Dermis microvascular lymphatic vessel endothelial cell (primary cell): ENCODE results near the gene MRS2. TPM values are rescaled to one million over a fixed set of nuclear protein-coding genes. Genes with fewer than 3 reads are reported as not detected.

Source experiments
- DNase-seq, 2 donors: peaks; one replicate each; pipeline versions ENCODE4 v3.0.0 to v3.0.0-alpha.2; 2010; ENCODE audit warnings: low read depth in 2 of 2
- total RNA-seq: library from RNA; depleted of rRNA; stranded (reverse); fragments of >200 nt; gene quantifications from 2 replicates; pipeline ENCODE4 v1.2.1, GENCODE V29; 2014

The MRS2 gene
- total RNA-seq, 1 donor from 2014 or later = 8.0 TPM

DNA sequence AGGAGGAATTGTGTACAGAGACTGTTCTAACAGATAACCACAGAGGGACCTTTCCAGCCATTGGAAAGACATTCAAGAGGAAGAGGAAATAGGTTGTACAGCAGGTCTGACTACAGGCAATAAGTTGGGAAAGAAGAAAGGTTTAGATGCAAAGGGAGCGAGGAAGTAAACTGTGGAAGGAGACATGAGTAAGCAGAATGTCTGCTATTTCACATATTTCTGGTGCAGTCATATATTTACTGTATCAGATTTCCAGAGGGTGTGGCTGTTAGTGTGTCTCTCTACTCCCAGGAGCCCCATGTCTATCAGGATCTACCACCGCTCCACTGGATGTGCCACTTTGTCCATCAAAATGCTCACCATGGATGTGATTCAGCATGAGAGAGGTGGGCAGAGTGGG lies 25.9 kb downstream of the MRS2 start:
- DNase-seq = no peak

DNA sequence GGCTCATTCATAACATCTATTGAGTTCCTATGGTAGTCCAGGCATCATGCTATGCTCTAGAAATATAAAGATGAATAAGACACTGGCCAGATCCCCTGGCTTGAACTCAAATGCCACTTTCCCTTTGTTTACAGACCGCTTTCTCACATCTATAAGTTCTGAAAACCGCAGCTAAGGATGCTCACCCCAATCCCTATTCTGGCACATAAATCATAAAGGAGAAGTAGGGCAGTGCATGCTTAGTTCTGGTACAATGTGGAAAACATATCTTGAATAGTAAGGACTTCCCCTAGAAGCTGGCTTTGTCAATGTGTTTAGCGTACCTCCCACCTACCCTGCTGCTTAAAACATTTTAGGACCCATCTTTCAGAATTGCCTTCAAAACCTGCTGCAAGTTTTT lies 26.4 kb downstream of the MRS2 start:
- no peak for DNase-seq

DNA sequence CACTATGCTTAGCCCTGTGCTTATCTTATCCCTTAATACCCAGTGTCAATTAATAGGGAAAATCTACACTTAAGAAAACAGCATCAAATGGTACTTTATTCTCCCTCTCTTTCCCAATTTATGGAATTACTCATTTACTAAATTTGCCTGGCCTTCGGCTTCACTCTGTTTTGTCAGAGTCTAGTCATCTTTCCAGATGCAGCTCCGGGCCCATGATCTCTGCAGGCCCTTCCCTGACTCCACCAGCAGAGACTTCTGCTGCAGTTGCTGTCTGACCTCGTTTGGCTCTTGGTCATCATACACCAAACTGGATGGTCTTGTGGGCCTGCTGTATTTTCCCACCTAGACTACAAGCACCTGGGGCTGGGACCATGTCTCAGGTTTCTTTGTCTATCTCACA lies 27.4 kb downstream of the MRS2 start:
- DNase-seq = no peak

DNA sequence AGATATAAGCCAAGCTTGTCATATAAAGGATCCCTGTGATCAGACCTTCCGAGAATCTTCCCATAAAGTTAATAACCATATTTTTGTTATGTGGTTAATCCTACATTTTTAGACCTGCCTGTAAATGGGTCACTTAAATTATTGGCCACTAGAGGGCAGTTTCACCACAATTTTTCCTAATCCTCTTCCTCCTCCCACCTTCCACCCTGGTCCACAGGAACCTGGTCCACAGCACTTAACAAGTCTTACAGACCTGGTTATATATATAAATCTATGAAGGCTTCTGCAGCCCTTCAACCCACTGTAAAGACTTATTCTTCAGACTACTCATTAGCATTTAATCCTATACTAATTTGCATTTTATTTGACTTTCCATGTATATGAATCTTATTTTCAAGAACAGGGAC lies 28.3 kb downstream of the MRS2 start:
- DNase-seq = peak; percentile 45 to 54

DNA sequence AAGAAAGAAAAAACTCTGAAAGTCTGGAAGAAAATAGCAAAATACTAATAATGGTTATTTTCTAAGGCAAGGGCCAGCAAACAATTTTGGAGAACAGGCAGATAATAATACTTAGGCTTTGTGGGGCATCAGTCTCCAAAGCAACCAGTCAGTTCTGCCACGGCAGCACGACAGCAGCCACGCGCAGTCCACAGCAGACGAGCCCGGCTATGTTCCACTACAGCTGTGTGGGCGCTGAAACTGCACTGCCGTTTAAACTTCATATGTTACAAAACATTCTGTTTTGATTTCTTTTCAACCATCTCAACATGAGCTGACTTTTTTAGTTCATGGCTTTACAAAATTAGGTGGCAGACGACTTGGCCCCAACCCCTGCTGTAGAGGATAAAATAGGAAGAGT lies 29.9 kb downstream of the MRS2 start:
- DNase-seq = no peak

DNA sequence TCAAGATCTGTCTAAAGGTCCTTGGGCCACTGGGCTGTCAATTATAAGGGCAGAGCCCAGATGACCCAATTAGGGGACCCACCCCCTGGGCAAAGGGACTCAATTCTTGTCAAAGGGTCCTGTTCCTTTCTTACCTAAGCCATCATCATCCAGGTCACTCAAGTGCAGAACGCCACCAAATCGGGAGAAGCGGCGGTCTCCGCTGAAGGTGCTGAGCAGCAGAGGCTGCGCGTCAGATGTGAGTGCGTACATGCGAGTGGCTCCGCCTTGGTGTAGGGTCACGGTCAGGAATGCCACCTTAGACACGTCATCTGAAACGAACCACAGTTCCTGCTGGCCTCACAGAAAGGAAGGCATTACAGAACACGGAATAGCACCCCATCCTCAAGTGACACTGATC lies 34.2 kb downstream of the MRS2 start:
- no peak for DNase-seq

DNA sequence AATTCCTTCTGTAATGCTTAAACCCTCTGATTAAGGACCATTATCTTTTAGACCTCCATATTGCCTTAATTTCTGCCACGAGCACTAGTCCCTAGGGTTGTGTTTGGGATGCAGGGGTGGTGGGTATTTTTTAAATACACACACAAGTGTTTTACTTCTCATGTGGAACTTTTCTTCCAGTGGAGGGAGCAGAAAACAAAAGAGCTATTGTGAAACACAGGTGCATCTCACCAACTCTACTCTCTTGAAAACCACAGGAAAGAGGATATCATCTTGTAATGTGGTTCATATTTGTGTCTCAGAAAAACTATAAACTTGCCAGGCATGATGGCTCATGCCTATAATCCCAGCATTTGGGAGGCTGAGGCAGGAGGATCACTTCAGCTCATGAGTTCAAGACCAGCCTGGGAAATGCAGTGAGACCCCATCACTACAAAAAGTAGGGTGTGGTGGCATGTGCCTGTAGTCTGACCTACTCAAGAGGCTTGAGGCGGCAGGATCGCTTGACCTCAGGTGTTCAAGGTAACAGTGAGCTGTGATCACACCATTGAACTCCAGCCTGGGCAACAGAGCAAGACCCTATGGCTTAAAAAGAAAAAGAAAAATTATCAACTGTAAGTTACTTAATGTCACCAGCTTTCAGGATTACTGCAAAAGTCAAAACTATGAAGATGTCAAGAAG lies 37.3 kb downstream of the MRS2 start:
- DNase-seq = no peak

DNA sequence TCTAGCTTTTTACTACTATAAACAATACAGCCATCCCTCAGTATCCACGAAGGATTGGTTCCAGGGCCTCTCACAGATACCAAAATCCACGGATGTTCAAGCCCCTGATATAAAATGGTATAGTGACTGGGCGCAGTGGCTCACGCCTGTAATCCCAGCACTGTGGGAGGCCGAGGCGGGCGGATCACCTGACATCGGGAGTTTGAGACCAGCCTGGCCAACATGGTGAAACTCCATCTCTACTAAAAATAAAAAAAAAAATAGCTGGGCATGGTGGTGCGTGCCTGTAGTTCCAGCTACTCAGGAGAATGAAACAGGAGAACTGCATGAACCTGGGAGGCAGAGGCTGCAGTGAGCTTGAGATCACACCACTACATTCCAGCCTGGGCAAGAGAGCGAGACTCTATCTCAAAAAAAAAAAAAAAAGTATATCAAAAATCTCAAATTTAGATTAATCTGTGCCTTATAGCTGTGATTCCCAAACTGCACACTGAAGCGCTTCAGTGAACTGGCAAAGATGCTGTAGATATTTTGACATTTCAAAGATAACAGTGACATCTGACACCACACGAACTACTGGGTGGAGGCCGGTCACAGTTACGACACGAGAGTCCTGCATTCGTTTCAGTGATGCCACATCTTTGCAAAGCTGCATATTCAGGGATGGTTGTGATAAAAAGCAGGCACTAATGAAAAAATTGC lies 38.3 kb downstream of the MRS2 start:
- no peak for DNase-seq

DNA sequence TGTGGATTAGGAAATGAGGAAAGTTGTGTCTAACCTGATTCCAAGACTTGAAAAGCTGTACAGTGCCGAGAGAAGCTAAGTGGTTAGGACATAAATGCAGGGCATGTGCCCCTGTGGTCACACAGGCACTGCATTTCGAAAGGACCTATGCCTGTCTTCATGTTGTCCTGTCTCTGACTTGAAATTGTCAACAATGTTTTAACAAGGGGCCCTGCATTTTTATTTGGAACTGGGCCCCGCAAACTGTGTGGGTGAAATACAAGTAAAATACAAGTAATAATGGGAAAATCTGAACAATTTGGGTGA lies 38.8 kb downstream of the MRS2 start:
- no peak for DNase-seq

DNA sequence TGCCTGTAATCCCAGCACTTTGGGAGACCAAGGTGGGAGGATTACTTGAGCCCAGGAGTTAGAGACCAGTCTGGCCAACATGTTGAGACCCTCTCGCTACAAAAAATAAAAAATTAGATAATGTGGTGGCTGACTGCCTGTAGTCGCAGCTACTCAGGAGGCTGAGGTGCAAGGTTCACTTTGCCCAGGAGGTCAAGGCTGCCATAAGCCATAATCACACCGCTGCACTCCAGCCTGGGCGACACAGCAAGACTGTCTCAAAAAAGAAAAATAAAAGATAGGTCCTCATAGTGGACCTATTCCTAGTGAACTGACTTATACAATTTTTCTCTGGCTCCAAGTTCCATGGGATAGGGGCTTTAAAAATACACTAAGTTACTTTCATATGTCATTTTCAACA lies 41.9 kb downstream of the MRS2 start:
- DNase-seq = no peak

DNA sequence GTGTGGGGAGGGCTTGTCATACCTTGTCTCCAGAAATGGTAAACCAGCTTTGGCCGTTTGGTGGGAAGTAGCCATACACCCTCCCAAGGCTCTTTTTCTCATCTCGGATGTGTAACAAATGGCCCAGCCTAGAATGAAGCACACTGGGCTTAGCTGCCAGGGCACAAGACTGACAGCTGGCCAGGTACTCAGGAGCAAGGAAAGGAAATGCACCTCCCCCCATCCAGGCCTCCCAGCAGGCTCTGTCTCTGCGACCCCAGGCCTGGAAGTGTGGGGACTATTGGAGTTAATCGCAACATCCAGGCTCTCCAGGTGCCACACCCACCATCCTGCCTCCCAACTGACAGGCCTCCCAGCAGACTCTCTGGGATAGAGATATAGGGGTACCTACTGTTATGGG lies 43.0 kb downstream of the MRS2 start:
- DNase-seq = no peak

DNA sequence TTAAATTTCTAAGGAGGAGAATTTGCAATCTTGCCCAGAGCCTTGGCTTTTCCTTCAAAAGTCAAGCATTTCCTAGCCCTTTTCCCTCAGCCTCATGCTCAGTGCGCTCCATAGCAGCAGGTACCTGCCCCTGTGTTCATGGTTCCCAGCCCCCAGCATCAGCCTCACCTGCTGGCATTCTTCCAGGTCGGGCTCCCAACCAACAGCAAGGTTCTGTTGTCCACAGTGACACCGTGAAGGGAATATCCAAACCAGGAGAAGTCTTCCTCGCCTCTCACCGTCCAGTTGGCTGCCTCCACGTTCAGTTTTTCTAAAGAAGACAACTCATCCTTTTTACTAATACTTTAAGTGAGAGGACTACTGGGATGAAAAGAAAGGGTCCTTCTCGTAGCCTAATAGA lies 43.9 kb downstream of the MRS2 start:
- no peak for DNase-seq

DNA sequence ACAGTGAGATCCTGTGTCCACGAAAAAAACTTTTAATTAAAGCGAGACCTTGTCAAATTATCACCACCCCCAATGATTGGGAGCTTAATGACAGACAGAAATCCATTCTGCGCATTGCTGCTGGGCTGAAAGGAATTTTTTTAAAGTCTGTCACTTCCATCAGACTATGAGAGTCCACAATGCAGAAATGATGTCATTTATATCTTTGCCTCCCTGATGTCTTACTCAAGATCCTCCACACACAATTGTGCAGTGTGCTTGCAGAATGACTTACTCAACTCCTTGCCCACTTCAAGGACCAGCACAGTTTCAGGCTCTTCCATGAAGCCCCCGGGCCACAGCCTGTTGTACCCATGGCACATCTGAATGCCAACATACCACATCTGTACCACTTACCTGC lies 45.7 kb downstream of the MRS2 start:
- DNase-seq = no peak

DNA sequence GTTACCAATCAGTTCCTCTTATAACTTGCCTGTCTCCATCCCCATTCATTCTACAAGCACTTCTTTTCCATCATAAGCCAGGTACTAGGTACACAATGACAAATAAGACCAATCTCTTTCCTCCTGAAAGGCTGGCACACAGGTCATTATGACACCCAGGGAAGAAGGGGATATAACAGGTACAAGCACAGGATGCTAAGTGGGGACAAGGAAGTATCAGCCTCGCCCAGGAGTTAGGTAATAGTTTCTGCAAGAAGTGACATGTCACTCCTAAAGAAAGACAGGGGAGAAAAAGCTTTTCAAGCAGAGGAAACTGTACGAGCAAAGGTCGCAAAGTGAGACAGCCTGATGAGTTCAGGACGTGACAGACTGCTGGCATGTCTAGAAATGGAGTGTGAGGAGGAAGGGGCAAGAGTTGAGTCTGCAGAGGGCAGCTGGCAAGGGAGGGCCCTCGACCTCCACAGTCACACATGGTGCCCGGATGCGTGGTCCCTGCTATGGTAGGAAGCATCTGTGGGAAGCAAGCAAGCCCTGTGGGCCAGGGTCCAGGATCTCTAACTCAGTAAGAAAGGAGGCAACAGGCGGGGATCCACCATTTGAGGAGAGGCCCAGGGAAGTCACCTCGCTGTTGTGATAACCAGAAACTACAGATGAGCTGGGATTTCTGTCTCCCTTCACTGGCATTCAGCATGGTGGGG lies 46.2 kb downstream of the MRS2 start:
- peak in 1 of 2 donors; percentile 7 for DNase-seq

DNA sequence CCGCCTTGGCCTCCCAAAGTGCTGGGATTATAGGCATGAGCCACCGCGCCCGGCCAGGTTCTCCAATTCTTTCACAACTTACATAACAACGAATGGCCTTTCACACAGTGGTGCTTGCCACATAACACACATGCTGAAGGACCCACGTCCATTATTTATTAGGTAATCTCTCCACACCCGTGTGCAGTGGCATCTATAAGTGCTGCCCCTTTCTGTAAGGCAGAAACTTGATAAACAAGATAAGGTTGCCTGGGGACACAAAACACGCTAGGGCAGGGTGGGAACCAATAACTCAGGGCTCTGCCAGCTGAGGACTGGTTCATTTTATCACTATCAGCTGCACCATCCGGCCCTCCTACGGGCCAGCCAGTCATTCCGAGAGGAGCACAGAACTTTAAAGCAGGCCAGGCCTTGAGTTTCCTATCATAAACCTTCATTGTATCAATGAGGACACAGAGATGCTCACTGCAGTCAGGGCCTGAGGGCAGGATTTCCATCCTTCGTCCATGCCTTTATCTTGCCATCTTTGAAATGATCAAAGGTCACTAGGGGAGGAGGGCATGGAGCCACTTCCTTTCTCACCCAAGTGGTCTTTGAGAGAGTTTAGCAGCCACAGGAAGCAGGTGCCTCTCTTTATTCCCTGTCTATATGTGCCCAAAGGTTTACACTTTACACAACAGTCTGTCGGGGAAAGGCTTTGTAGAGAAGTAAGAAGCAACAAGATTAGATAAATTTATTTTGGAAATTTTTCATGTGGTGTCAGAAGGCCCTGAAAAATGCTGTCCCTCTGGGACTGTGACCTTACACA lies 49.0 kb downstream of the MRS2 start:
- DNase-seq = no peak

DNA sequence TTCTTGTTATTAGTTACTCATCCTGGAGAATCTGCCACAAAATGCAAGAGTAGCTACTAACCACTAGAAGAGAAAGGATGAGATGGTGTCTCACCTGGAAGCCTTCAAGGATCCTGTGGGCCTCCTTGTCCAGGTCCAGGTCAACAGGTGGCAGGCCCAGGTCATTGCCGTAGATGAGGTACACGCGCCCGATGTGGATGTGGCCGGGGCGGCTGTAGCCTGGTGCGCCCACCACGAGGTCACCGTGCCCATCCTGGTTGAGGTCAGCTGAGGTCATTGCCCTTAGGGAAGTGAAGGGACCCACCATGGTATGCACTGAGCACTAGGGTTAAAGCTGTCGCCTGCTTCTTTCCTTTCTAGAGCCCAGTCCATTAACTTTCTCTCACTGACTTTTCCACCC lies 51.2 kb downstream of the MRS2 start:
- DNase-seq = no peak

DNA sequence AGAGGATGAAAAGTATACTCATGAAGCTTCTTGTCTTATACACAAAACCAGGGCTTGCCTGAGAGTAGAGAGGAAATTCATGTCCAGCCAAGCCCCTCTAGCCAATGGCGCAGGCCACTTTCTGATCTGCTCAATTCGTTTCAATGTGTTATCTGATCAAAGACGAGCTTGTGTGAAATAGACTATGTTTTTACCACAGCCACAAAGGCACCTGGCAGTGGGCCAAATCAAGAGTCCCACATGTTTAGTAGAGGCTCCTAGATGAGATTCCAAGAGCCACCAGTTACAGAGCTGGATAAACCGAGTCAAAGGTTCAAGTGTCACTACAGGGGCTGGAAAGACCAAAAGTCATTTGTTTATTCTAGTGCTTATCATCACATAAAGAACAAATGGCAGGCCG lies 51.7 kb downstream of the MRS2 start:
- DNase-seq = no peak

DNA sequence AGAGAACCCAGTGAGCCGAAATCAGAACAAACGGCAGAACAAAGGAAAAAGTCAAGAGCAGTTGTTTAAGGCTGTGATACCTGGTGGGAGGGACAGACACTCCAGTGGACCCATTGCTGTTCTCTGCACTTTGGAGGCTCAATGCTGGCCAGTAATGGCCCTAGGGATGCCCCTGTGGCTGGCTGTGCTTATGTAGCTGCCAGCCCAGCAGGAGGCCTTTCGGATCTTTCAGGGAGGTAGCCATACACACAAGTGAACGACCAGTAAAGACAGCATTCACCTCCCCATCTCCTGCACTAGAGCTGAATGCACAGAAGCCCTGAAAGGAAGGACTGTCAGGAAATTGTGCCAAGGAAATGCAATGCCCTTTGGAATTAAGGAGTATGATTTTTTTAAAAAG lies 52.3 kb downstream of the MRS2 start:
- DNase-seq = no peak

DNA sequence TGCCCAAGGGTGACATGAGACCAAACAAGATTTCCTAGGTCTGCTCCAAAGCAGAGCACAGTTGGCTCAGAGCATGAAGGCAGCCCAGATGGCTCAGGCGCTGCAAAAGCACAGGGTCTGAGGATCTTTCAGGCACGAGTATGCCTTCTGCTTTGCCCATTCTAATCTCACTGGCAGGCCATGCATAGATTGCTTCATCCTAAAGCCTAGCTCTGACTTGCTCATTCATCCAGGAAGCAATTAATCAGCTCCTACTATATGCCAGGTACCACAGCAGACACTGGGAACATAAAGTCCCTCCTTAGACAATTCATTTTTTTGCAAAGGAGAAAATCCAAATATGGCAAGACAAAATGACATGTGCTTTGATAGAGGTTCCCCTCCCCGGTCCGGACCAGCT lies 55.4 kb downstream of the MRS2 start:
- DNase-seq = no peak

DNA sequence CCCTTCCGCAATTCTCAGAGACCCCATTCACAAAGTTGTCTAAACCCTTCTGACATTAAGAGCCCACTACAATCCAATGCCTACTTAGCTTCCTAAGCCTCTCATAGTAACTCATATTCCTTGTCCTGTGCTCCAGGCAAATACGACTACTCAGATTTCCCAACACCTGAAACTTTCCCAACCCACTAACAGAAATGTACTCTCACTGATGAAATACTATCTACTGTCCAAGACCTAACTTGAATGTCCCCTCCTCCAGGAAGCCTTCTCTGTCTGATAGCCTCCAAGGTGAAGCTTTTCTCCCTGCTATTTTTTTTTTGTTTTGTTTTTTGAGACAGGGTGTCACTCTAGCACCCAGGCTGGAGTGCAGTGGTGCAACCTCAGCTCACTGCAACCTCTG lies 56.2 kb downstream of the MRS2 start:
- DNase-seq = no peak

DNA sequence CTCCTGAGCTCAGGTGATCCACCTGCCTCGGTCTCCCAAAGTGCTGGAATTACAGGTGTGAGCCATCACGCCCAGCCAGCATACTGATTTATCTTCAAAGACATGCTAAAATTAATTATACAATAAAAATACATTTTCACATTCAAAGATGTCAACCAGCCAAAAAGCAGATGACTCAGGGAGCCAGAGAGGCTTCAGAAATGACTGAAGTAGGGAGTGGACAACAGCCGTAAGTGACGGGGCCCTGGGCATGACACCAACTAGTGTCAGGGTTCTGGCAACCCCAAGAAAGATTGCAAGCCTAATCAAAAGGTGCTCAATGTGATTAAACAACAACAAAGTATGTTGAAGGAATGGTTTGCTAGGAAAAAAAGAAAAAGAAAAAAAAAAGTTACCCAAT lies 58.2 kb downstream of the MRS2 start:
- DNase-seq = no peak
